ENCODE data around the gene HS6ST2.

Gene HS6ST2

DNA sequence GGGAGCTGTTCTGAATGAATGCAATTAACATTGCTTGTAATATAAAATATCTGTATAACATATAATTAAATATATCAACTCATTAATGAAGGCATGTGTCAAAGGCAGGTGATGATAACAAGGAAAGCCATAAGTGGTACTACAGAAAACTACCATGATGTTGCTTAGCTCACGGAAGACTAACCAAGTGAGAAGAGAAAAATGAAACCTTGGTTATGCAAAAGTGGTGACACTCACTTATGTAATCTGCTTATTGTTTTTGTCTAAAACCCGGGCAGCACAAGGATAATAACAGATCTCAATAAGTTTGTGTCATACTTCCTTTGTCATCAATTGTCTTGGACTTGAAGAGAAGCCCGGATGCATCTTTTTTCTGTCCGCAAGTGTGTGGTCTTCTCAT, 156.4 kb downstream of the HS6ST2 start:
- no peak for DNase-seq (ENCODE audit: low read depth in 1 of 2, low spot score in 1 of 2)

- DNase-seq (ENCODE audit: low read depth in 1 of 2, low spot score in 1 of 2), result no peak
Measured at GRCh38 chrX:132795181-132795580, 163.2 kb downstream of the HS6ST2 start.

GRCh38 chrX:132791714-132792113, 166.7 kb downstream of the HS6ST2 start:
- DNase-seq (ENCODE audit: low read depth in 1 of 2, low spot score in 1 of 2), result no peak

GRCh38 chrX:132790329-132790728, 168.1 kb downstream of the HS6ST2 start:
- no peak for DNase-seq (ENCODE audit: low read depth in 1 of 2, low spot score in 1 of 2)

- no peak for DNase-seq (ENCODE audit: low read depth in 1 of 2, low spot score in 1 of 2)
Measured at GRCh38 chrX:132786217-132786616, 172.2 kb downstream of the HS6ST2 start.

DNA sequence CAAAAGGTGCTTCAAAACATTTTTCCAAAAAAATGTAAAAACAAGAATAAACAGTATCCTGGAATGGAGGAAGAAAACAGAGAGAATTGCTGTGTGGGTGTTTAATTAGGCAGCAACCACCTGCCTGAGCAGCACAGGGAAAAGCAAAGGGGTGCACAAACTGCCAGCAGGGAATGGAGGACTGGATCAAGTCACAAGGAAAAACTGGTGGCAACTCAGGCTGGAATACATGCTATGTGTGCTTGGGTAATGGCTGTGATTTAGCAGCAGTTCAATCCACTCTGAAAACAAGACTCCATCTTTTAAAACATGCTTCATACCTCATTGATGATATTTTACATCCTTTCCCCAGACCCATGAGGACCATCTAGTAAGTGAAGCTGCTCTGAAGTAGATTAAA, 179.5 kb downstream of the HS6ST2 start:
- no peak for DNase-seq (ENCODE audit: low read depth in 1 of 2, low spot score in 1 of 2)

DNA sequence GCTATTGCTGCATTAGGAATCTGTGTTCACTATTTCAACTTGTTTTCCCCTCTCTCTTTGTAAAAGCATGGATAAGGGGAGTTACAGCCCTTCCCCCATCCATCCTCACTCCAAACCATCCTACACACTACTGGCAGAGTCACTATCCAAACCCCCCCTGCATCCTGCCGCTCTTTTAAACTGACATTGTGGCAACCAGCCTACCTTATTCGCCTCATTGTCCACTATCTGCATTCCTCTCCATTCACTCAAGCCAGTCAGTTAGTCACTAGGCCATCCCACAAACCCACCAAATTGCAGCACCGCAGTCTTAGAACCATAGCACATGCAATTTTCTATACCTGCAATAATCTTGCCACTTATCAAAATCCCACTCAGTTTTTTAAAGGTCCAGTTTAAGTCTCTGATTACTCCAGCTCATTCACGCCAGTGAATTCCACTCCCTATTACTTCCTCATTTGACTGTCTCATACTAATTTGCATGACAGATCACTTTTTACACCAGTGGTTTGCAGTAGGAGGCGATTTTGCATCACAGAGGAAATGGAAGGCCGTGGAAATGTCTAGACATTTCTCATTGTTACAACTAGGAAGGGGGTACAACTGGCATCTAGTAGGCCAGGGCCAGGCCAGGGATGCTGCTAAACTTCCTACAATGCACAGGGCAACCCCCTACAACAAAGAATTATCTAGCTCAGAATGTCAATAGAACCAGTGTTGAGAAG, 181.8 kb downstream of the HS6ST2 start:
- DNase-seq (ENCODE audit: low read depth in 1 of 2, low spot score in 1 of 2), result no peak

GRCh38 chrX:132775263-132775823, 183.1 kb downstream of the HS6ST2 start:
- DNase-seq (ENCODE audit: low read depth in 1 of 2, low spot score in 1 of 2), result no peak

GRCh38 chrX:132774010-132774714, 184.3 kb downstream of the HS6ST2 start:
- no peak for DNase-seq (ENCODE audit: low read depth in 1 of 2, low spot score in 1 of 2)

DNA sequence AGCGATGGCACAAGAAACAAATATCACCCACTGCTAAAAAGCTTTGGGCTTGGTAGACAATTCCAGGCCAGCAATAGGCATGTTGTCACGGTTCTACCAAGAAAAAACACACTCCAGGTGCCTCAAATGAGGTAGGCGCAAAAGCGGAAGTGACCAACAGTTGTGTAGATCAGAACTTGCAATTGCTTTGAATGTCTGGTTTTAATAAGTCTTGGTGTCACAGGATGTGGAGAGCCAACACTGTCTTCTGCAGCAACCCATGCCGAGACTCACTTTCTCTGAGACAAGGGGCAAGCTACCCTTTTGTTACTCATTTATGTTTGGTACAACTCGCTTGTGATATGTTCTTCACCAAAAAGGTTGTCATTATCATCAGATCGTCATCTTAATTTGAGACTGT, 188.8 kb downstream of the HS6ST2 start:
- no peak for DNase-seq (ENCODE audit: low read depth in 1 of 2, low spot score in 1 of 2)

- no peak for DNase-seq (ENCODE audit: low read depth in 1 of 2, low spot score in 1 of 2)
Measured at GRCh38 chrX:132766452-132766851, 192.0 kb downstream of the HS6ST2 start.

- no peak for DNase-seq (ENCODE audit: low read depth in 1 of 2, low spot score in 1 of 2)
Measured at GRCh38 chrX:132763528-132763927, 194.9 kb downstream of the HS6ST2 start.

DNA sequence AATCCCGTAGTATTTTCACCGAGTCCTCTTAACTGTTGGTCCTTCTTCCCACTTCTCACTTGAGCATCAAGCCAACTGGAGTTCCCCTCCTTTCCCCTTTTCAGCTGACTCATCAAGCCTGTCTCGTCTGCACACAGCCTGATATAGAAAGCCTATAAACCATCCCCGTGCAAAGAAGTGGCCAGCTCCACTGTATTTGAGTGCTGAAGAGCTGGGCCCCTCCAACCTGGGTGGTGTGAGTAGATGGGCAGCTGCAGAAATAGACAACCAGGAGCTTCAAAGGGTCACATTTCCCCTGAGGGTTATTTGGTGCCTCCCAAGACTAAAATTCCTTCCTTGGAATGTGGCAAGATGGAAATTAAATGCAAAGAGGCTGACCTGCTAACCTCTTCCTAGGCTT, 199.7 kb downstream of the HS6ST2 start:
- DNase-seq (ENCODE audit: low read depth in 1 of 2, low spot score in 1 of 2), result no peak

GRCh38 chrX:132757066-132757623, 201.3 kb downstream of the HS6ST2 start:
- no peak for DNase-seq (ENCODE audit: low read depth in 1 of 2, low spot score in 1 of 2)

- DNase-seq (ENCODE audit: low read depth in 1 of 2, low spot score in 1 of 2), result no peak
Measured at GRCh38 chrX:132756439-132756838, 202.0 kb downstream of the HS6ST2 start.

DNA sequence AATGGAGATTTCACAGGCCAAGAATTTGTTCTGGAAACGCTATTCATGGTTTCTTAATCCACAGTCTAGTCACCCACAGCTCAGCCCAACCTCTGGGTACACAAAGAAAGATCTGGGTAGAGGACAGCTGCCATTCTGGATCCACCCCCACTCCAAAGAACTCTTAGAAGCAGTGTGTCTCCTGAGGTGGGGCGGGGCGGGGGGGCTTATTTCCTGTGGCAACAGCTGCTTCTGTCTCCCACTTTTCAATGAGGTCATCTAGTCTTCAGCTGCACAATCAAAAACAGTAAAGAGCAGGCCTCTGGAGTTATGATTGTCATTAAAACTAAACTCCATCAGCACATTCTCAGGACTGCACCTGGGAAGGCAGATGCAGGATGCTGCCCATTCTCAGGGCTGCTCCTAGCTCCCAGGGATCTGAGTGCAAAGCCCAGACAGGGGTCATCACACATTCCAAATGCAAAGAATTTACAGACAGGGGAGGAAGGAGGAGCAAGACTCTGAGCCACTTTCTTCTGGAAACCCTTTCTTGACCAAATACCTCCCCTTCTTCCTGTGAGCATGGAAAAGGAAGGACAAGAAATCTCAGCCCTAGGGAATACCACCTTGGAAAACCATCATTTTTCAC, 207.3 kb downstream of the HS6ST2 start:
- no peak for DNase-seq (ENCODE audit: low read depth in 1 of 2, low spot score in 1 of 2)

DNA sequence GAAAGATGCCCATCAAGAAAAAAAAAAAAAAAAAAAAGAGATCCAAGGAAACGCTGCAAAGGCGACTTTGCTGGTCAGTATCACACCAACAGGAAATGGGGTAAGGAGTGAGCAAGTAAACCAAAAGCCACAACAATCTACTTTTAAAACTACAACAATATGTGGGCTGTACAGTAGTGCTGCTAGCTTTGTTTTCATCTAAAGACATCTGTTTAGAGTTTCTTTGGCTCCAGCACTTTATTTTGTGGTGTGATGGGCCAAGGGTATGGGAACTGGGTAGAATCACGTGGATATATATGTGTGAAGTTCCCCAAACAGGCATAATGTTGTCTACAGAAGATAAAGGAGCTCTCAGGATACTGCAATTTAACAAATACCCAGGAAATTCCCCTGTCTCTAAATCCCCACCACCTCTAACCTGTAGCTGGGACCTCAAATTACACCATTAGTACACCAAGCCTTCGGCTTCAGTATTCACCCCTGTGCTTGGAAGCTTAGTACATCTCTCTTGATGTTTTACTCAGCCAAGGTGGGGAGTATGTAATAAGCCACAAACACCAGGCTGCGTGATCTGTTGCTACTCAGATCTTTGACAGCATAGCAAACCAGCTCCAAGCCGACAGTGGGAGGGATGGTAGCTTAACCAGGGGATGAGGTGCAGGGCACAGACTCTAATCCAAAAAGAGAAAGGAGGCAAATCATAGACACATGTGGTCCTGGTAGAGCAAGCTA, 207.9 kb downstream of the HS6ST2 start:
- no peak for DNase-seq (ENCODE audit: low read depth in 1 of 2, low spot score in 1 of 2)

- no peak for DNase-seq (ENCODE audit: low read depth in 1 of 2, low spot score in 1 of 2)
Measured at GRCh38 chrX:132749406-132749805, 209.0 kb downstream of the HS6ST2 start.

DNA sequence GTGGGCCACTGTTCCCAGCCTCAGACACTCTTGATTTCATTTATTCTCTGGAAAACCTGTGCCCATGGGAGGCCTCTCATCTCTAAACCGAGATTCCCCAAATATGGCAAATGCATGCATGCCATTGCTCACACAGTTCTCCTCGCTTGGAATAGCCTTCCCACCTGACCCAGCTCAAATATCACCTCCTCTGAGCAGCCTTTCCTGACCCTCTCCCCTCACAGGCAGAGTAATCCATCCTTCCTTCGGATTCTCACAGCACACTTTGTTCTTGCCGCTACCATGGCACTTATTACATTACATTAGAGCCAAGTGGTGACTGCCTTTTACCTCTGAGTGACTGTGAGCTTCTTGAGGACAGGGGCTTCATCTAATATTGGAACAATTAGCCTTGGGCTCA, 209.5 kb downstream of the HS6ST2 start:
- no peak for DNase-seq (ENCODE audit: low read depth in 1 of 2, low spot score in 1 of 2)

DNA sequence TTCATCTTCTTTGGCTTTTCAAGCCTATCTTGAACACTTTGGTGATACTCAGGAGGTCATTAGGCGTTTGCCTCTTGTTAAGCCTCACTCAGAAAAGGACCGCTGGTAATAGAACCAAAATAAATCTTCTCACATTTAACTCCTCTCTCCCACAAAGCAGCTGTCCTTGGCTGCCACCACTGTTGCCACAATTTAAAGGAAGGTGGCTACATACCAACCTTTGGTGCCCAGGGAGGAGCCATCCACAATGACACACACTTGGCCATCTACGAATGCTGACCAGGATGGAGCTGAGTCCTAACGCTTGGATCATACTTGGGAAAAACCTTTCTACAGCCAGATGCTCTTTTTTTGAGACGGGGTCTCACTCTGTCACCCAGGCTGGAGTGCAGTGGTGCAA, 210.2 kb downstream of the HS6ST2 start:
- DNase-seq (ENCODE audit: low read depth in 1 of 2, low spot score in 1 of 2), result no peak

GRCh38 chrX:132745593-132745992, 212.8 kb downstream of the HS6ST2 start:
- no peak for DNase-seq (ENCODE audit: low read depth in 1 of 2, low spot score in 1 of 2)
